ENCODE data around the gene DEPDC5.

The DEPDC5 gene

GRCh38 chr22:31852691-31853421 lies 99.0 kb downstream of the DEPDC5 start:
- no peak for DNase-seq (ENCODE audit: low read depth)

- no peak for DNase-seq (ENCODE audit: low read depth)
These were observed 100.1 kb downstream of the DEPDC5 start for GRCh38 chr22:31853736-31854495.

GRCh38 chr22:31857247-31857646 lies 103.4 kb downstream of the DEPDC5 start:
- DNase-seq (ENCODE audit: low read depth): no peak

- DNase-seq (ENCODE audit: low read depth): peak; percentile 4
These were observed 107.5 kb downstream of the DEPDC5 start for GRCh38 chr22:31861226-31861840.

- DNase-seq (ENCODE audit: low read depth): no peak
These were observed 113.1 kb downstream of the DEPDC5 start for GRCh38 chr22:31866918-31867317.

DNA sequence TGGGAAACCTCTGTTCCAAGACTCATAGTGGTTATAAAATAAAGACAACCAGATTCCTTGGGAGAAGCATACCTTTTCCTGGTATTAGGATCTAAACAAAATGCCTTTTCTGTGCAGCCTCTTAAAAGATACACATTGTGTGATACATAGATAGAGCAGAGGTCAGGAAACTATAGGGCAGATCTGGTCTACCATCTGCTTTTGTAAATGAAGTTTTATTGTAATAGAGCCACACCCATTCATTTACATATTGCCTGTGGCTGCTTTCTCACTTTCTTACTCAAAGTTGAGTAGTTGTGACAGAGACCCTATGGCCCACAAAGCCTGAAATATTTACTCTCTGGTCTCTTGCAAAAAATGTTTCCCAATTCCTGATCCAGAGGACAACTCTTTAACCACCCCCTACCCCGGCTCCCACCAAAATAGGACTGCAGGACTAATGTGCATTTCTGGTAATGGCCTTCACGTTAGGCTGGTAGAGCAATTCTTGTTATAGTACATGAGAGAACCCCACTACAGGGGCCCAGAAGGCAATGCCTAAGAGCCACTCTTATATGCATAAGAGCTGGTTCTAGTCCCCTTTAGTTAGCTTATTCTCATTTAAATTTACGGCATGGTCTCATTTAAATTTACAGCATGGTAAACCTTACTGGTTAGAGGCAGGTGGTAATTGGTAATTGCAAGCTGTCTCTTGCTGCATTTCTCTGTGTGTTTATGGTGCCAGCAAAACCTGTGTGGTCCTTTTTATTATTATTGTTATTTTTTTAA lies 113.8 kb downstream of the DEPDC5 start:
- DNase-seq (ENCODE audit: low read depth): no peak

DNA sequence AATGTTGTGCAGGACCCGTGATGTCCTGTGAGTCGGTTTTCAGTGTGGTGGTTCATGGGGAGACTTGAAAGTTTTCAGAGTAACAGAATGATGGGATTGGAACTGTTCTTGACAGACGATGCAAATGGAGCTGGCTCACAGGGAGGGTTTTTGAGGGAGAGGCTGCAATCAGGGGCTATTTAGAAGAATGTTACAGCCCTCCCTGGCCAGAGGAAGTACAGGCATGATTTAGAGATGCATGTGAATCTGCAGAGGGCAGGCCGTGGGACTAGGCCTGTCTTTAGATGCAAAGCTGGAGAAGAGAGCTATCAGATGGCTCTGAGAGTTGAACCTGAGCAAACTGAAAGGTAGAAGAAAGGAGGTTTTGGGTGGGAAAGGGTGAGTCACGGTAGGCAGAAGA lies 115.9 kb downstream of the DEPDC5 start:
- no peak for DNase-seq (ENCODE audit: low read depth)

DNA sequence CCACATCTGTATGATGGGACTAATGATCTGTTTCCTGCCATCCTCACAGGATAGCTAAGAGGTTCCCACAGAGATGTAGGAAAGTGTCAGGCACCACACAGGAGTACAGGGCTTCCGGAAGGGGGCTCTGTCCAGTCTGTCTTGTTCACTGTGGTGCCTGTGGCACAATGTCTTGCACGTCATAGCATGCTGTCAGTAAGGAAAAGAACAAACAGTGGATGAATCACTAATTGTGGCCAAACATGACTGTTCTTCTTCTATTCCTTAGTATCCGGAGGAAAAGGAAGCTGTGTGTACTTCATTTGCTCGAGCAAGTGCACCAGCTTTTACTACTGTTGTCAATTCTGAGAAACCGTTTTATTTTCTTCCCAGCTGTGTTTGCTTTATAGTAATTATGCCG lies 117.1 kb downstream of the DEPDC5 start:
- DNase-seq (ENCODE audit: low read depth): no peak

GRCh38 chr22:31871480-31871879 lies 117.7 kb downstream of the DEPDC5 start:
- no peak for DNase-seq (ENCODE audit: low read depth)

- no peak for DNase-seq (ENCODE audit: low read depth)
These were observed 118.4 kb downstream of the DEPDC5 start for GRCh38 chr22:31872209-31872608.

- no peak for DNase-seq (ENCODE audit: low read depth)
These were observed 121.0 kb downstream of the DEPDC5 start for GRCh38 chr22:31874821-31875220.

- no peak for DNase-seq (ENCODE audit: low read depth)
These were observed 122.5 kb downstream of the DEPDC5 start for GRCh38 chr22:31876156-31876920.

- DNase-seq (ENCODE audit: low read depth): no peak
These were observed 125.8 kb downstream of the DEPDC5 start for GRCh38 chr22:31879585-31879984.

- DNase-seq (ENCODE audit: low read depth): no peak
These were observed 127.4 kb downstream of the DEPDC5 start for GRCh38 chr22:31881200-31881599.

DNA sequence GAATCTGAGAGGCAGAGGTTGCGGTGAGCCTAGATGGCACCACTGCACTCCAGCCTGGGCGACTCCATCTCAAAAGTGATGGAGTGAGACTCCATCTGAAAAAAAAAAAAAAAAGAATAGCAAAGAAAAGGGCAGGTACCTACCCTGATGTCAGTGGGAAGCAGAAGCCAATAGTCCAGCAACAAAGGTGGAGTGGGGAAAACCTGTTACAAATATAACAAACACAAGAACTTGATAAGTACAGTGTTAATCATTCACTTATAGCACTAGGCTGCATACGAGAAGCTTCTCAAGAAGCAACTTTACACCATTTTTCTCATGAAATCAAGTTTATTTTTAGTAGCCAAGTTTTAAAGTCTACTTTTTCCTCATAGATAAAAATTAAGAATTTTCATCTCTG lies 128.0 kb downstream of the DEPDC5 start:
- DNase-seq (ENCODE audit: low read depth): no peak

GRCh38 chr22:31882971-31883370 lies 129.2 kb downstream of the DEPDC5 start:
- DNase-seq (ENCODE audit: low read depth): no peak

GRCh38 chr22:31883989-31884388 lies 130.2 kb downstream of the DEPDC5 start:
- no peak for DNase-seq (ENCODE audit: low read depth)

DNA sequence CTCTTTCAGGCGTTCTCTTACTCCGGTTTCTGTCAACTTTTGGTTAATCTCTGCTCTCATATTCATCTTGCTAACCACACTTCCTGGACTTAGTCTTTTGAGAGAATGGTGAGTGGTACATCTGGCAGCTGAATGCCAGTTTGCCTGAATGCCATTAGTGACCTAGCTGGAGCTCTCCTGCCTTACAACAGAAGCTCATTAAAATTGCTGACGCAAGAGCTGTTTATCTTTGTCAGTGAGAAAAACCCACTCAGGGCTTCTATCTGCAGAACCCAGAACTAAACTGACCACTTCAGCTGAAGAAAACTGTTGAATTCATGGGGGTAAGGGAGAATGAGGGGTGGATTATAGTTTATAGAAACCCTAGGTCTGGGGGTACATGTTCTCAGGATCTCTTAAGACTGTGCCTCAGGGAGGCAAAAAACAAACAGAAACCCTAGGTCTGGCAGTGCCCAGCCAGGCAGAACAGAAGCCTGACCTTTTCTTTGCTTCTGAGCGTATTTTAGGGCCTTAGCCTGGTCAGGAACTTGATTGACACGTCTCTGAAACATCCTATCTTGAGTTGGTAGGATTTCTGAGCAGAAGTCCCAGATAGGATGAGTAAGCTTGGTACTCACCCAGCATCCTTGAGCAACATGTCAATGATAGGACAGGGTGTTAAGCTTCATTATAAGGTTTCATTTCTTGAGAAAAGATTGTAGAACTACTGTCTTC lies 137.7 kb downstream of the DEPDC5 start:
- no peak for DNase-seq (ENCODE audit: low read depth)

DNA sequence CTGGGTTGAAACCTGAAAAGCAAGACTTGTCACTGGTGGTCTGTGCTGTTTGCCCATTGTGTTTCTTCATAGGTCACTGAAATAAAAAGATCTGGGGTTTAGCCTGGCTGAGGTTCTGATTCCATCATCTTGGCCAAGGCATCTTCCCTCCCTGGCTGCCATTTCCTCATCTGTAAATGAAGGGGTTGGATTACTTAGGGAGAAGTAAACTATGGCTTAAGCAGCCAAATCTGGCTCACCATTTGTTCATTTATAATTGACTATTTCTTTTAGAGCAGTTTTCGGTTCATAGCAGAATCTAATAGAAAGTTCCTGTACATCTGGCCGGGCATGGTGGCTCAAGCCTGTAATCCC lies 138.2 kb downstream of the DEPDC5 start:
- DNase-seq (ENCODE audit: low read depth): no peak

GRCh38 chr22:31893460-31893859 lies 139.6 kb downstream of the DEPDC5 start:
- no peak for DNase-seq (ENCODE audit: low read depth)
